ENCODE measurements around the gene SPTBN1. TPM values are rescaled to one million over a fixed set of nuclear protein-coding genes. Genes with fewer than 3 reads are reported as not detected.

Gene SPTBN1
- total and polyA plus RNA-seq, 9 of the 15 experiments (the other 6 are each of a cell fraction or from before 2014, with no cell fraction given) = 8.9 to 66.8 (median 31.4) TPM

GRCh38 chr2:54589340-54590215, 133.5 kb downstream of the SPTBN1 start (continued):
- TF ChIP-seq HMG20B (CRISPR knock-in tag; IDR thresholded peaks at IDR 0.05) = no peak
- TF ChIP-seq NFXL1 (CRISPR knock-in tag; IDR thresholded peaks at IDR 0.05) = no peak
- no peak for TF ChIP-seq PHF8 (IDR thresholded peaks at IDR 0.05; ENCODE audit: borderline replicate concordance, low read length)
- TF ChIP-seq ZNF280A (IDR thresholded peaks at IDR 0.05; ENCODE audit: low read depth, partially characterized antibody) = no peak
- no peak for TF ChIP-seq ATF1 (CRISPR knock-in tag; IDR thresholded peaks at IDR 0.05)
- TF ChIP-seq ATF1 (tag; IDR thresholded peaks at IDR 0.05) = peak; percentile 84
- TF ChIP-seq TSHZ1 (CRISPR knock-in tag; IDR thresholded peaks at IDR 0.05) = no peak
- no peak for TF ChIP-seq ILK (tag; IDR thresholded peaks at IDR 0.05; ENCODE audit: borderline replicate concordance, low read depth)
- peak; percentile 90 to 98 for TF ChIP-seq TBL1XR1 (IDR thresholded peaks at IDR 0.05; ENCODE audit: low read length in 2 of 2)
- no peak for TF ChIP-seq ZNF24 (IDR thresholded peaks at IDR 0.05)
- peak; percentile 26 for TF ChIP-seq TFAP4 (CRISPR knock-in tag; IDR thresholded peaks at IDR 0.05; ENCODE audit: borderline replicate concordance)
- no peak for TF ChIP-seq HNRNPK (IDR thresholded peaks at IDR 0.05; ENCODE audit: low read depth, low read length, poor library complexity, severe bottlenecking)
- 0 out of 2 replicates have a peak, but pooled peaks have one; percentile 67 for TF ChIP-seq LCOR (CRISPR knock-in tag; IDR thresholded peaks at IDR 0.05)
- TF ChIP-seq HINFP (tag; conservative IDR thresholded peaks at IDR 0.05; ENCODE audit: low read depth) = 0 out of 2 replicates have a peak, but pooled peaks have one; percentile 37
- peak; percentile 85 to 91 for TF ChIP-seq FOXK2 (conservative IDR thresholded peaks at IDR 0.05 in 1 of 2, IDR thresholded peaks at IDR 0.05 in 1 of 2; ENCODE audit: low read depth in 2 of 2)
- TF ChIP-seq NR2C1 (IDR thresholded peaks at IDR 0.05) = no peak
- TF ChIP-seq NR2C1 (tag; IDR thresholded peaks at IDR 0.05) = no peak
- TF ChIP-seq ATF7 (IDR thresholded peaks at IDR 0.05) = peak; percentile 78
- peak; percentile 95 for TF ChIP-seq CCNT2 (IDR thresholded peaks at IDR 0.05; ENCODE audit: borderline replicate concordance, extremely low read depth, insufficient read length, low read depth, low read length)

Measured in K562 (cell line).